GM12874 (cell line): ENCODE data around the gene OR2AT4.

Experiments used
- CTCF ChIP-seq: IDR thresholded peaks from 2 replicates; pipeline ENCODE4 v1.5.1; 2011; ENCODE audit warnings: low read depth, mild to moderate bottlenecking, control low read depth, low read length, moderate library complexity; ENCODE audit not compliant: insufficient read depth

The OR2AT4 gene

GRCh38 chr11:75069473-75069872 is 27.2 kb downstream of the OR2AT4 start:
- TF ChIP-seq CTCF: no peak

- TF ChIP-seq CTCF: no peak
These were observed 27.7 kb downstream of the OR2AT4 start for GRCh38 chr11:75068993-75069392.

- TF ChIP-seq CTCF: no peak
These were observed 28.1 kb downstream of the OR2AT4 start for GRCh38 chr11:75068559-75068958.

GRCh38 chr11:75066061-75066460 is 30.6 kb downstream of the OR2AT4 start:
- TF ChIP-seq CTCF: no peak

- no peak for TF ChIP-seq CTCF
These were observed 32.8 kb downstream of the OR2AT4 start for GRCh38 chr11:75063741-75064314.

GRCh38 chr11:75059299-75059698 is 37.4 kb downstream of the OR2AT4 start:
- no peak for TF ChIP-seq CTCF

GRCh38 chr11:75056814-75057213 is 39.9 kb downstream of the OR2AT4 start:
- no peak for TF ChIP-seq CTCF
